GM12891 (cell line): ENCODE data around the gene ZNF821.

Source experiments
- PAX5 ChIP-seq: IDR thresholded peaks from 2 replicates; pipeline ENCODE4 v1.6.1; 2011; ENCODE audit warnings: low read length, moderate library complexity, mild to moderate bottlenecking; ENCODE audit not compliant: insufficient read depth, severe bottlenecking
- POLR2A ChIP-seq: IDR thresholded peaks from 2 replicates; pipeline ENCODE4 v1.6.1; 2011; ENCODE audit warnings: low read depth, low read length, control low read depth
- POLR2AphosphoS5 ChIP-seq: IDR thresholded peaks from 2 replicates; pipeline ENCODE4 v1.6.1; 2011; ENCODE audit warnings: low read depth, low read length, control low read depth
- POU2F2 ChIP-seq: IDR thresholded peaks from 2 replicates; pipeline ENCODE4 v1.6.1; 2011; ENCODE audit warnings: low read depth, mild to moderate bottlenecking, control low read depth, low read length, moderate library complexity
- SPI1 ChIP-seq: IDR thresholded peaks from 2 replicates; pipeline ENCODE4 v1.6.1; 2011; ENCODE audit warnings: low read depth, low read length, control low read depth
- TAF1 ChIP-seq: IDR thresholded peaks from 2 replicates; pipeline ENCODE4 v1.6.1; 2011; ENCODE audit warnings: low read depth, low read length, control low read depth

DNA sequence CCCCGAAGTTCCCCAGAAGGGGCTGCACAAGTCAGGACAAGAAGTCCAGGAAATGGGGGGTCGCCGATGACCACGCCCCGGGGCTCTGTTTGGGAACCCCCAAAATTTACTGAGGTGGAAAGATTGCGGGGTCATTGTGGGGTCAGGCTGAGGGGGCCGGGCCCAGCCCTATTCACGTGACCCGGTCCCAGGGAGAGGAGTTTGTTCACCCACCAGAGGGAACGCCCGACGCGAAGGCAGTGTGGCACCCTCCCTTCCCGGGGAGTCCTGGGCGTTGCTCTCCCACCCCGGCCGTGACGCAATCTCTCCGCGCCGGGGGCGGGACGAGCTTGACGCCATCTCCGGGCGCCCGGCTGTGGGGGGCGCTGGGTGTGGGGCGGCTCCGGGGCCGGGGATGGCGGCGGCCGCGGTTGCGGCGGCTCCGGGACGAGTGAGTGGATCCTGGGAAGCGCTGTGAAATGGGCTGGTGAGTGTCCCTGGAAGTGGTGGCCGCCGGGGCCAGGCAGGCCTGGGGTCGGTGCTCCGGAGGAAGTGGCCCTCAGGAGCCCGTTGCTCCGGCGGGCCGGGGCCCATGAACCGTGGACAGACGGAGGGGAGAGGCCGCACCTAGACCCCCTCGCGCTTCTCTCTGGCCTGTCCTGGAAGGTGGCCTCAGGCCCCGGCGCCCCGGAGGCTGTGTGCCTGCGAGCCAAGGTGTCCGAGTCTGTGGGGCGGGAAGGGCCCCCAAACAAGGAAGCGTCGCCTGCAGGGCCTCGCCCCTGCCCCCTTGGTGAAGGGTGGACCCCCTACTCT, 38.1 kb downstream of the ZNF821 start, which contains the start of gene ATXN1L:
- peak; percentile 83 for TF ChIP-seq POLR2A
- TF ChIP-seq TAF1, result peak; percentile 60; the same call in 1 of the 2 replicates
- TF ChIP-seq POLR2AphosphoS5, result peak; percentile 78
- no peak for TF ChIP-seq SPI1
- TF ChIP-seq PAX5, result peak; percentile 47
- peak; percentile 36; the same call in 1 of the 2 replicates for TF ChIP-seq POU2F2
